HUES6 (cell line): ENCODE measurements around the gene MAP6D1.

Experiments
- H3K27ac ChIP-seq: 2 replicates; pipeline ENCODE4 v1.7.0; 2013; ENCODE audit warnings: low read depth, mild to moderate bottlenecking, low read length, inconsistent platforms
- H3K27me3 ChIP-seq: 2 replicates; pipeline ENCODE4 v1.6.1; 2013; ENCODE audit warnings: low read length; ENCODE audit not compliant: control insufficient read depth, insufficient read depth
- H3K36me3 ChIP-seq: 2 replicates; pipeline ENCODE4 v1.6.1; 2013; ENCODE audit warnings: low read length; ENCODE audit not compliant: control insufficient read depth, insufficient read depth
- H3K4me1 ChIP-seq: 2 replicates; pipeline ENCODE4 v1.6.1; 2013; ENCODE audit warnings: low read length; ENCODE audit not compliant: control insufficient read depth, insufficient read depth
- H3K4me3 ChIP-seq: 2 replicates; pipeline ENCODE4 v1.5.1; 2013; ENCODE audit warnings: low read depth, low read length
- H3K9ac ChIP-seq: one replicate; pipeline ENCODE4 v1.6.1; 2013; ENCODE audit warnings: mild to moderate bottlenecking, low read length
- H3K9me3 ChIP-seq: 2 replicates; pipeline ENCODE4 v1.6.1; 2013; ENCODE audit warnings: low read depth, low read length; ENCODE audit not compliant: control insufficient read depth, insufficient read depth

The MAP6D1 gene

DNA sequence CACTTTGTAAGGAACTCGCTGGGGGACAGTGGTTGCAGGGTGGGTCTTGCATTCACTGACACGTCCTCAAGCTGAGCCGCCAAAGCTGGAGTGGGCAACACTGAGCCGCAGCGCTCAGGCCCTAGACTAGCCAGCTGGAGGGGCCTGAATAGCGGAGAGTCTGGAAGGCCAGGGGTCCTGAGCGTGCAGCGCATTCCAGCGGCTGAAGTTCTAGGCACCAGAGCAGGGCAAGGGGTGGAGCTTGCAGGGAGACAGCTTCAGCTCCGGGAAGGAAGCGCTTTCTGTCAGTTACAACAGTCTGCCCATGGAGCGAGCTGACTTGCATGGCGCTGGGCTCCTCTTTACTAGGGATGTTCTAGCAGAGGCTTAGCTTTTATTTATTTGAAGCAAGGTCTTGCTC lies 2.7 kb downstream of the MAP6D1 start:
- H3K36me3 ChIP-seq: no peaks in the 10 kb centered on the region
- no peak overlapping the region for H3K4me3 ChIP-seq
- H3K9ac ChIP-seq: no peak overlapping the region
- 0 out of 2 replicates have a peak, but pooled peaks cover 6% of the 10 kb centered on the region for H3K4me1 ChIP-seq
- no peak overlapping the region for H3K27ac ChIP-seq
- no peaks in the 10 kb centered on the region for H3K9me3 ChIP-seq
- H3K27me3 ChIP-seq: peaks cover 12% of the 10 kb centered on the region

DNA sequence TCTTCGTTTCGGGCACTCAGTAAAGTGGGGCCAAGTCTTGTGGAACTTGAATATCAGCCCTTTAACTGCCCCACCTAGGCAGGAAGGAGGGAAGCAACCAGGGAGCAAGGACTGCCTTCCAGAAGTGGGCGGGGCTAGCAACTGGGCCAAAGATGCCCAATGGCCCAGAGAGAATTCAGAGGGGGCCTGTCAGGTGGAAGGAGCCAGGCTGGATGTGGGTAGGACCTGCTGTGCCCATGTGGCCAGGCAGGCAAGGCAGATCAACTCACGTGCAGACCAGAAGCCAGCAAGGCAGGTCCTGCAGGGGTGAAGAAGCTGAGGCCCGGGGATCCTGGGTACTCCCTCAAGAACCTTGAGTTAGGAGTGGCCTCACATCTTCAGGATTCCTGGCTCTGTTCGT lies 5.5 kb downstream of the MAP6D1 start:
- no peaks in the 10 kb centered on the region for H3K9me3 ChIP-seq
- no peak overlapping the region for H3K9ac ChIP-seq
- H3K4me3 ChIP-seq: no peak overlapping the region
- H3K36me3 ChIP-seq: peaks cover 14% of the 10 kb centered on the region; the same call in 1 of the 2 replicates
- no peak overlapping the region for H3K27ac ChIP-seq
- H3K4me1 ChIP-seq: 0 out of 2 replicates have a peak, but pooled peaks cover 6% of the 10 kb centered on the region
- H3K27me3 ChIP-seq: peaks cover 12% of the 10 kb centered on the region

DNA sequence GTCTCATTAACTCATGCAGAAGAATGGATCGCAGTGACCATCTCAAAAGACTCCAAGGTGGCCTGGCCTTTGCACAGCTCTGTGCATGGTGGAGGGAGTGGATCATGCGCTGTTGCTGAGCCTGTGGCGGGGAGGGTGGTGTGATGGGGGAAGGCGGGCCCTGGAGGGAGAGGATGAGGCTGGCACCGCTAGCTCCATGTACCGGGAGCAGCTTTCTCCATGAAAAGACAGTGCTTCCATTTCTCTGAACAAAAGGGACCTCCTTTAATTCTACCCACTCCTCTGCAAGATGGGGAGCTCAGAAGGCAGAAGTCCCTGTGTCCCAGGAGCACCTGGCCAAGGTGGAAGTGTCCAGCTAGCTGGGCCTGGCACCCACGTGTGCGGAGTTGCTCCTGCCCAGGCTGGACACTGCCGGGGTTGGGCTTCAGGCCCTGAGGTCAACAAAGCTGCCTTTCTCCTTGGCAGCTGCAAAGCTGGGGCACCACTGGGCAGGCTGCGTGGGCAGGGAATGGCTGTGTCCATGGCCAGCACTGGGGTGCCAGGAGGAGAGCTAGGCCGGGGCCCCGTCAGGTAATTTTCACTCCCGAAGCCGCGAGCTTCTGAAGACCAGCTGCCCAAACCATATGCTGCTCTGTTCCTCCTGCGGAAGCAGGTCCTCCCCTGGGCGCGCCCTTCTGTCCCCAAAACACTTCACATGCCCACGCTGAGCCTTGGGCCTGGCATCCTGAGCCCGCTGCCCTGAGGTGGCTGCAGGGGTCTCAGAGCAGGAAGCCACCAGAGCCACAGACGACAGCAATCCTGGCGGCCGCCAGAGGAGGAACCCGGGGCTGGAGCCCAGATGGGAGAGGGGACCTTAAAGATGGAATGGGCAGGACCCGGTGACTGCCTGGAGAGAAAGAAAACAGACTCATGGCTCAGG lies 6.4 kb downstream of the MAP6D1 start:
- peaks cover 14% of the 10 kb centered on the region; the same call in 1 of the 2 replicates for H3K36me3 ChIP-seq

DNA sequence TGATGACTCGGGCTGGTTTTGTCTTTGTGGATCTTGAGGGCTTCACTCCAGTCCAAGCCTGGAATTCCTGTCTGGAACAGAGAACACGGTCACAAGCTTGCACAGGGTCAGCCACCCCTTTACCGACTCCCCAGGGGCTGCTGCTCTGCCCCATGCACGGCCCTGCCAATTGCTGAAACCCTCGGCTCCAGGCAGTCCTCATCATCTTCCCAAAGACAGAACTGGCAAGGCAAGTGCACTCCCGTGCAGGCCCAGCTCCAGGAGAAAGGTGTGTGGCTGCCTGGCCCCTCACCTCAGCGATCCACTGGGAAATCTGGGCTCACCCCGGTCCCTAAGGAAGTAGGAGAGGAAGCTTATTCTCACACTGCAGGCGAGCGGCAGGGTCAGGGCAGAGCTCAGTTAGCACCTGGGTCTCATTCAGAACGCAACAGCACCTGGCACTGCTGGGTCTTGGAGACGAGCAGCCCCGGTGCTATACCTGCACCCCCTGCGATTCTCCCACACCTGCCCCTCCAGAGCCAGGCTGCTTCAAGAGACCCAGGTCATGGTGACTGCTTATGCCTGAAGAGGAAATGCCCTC lies 7.2 kb downstream of the MAP6D1 start:
- Histone ChIP-seq H3K9ac (no peak overlapping the region), H3K9me3 (no peaks in the 10 kb centered on the region), H3K27ac (no peak overlapping the region), H3K27me3 (no peaks in the 10 kb centered on the region), H3K36me3 (peaks cover 15% of the 10 kb centered on the region), H3K4me3 (no peak overlapping the region), H3K4me1 (0 out of 2 replicates have a peak, but pooled peaks cover 6% of the 10 kb centered on the region)

More for the DNA sequence above, 6.4 kb downstream of the MAP6D1 start:
- Histone ChIP-seq H3K27ac (no peak overlapping the region), H3K4me1 (0 out of 2 replicates have a peak, but pooled peaks cover 6% of the 10 kb centered on the region), H3K27me3 (peaks cover 5% of the 10 kb centered on the region; the same call in 1 of the 2 replicates), H3K4me3 (no peak overlapping the region), H3K9ac (no peak overlapping the region), H3K9me3 (no peaks in the 10 kb centered on the region)

DNA sequence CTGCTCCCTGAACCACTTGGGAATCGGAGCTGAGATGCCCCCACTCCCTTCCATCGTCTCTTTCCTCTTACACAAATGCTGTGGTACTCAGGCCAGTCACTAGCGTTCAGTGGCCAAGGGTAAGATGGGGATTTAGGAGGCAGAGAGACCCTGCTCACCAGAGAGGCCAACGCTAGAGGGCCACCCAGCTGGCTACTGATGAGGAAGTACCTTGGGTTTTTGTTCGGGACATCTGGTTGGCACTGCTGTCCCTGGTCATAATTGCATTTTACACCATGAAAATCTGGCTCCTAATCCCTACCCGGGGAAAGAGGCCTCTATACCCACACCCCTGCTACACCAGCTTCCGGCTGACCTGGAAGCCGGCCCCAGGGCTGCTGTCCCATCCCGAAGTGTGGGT lies 7.7 kb downstream of the MAP6D1 start:
- no peak overlapping the region for H3K9ac ChIP-seq
- H3K4me3 ChIP-seq: no peak overlapping the region
- 0 out of 2 replicates have a peak, but pooled peaks cover 3% of the 10 kb centered on the region for H3K4me1 ChIP-seq
- H3K9me3 ChIP-seq: no peaks in the 10 kb centered on the region
- H3K27me3 ChIP-seq: no peaks in the 10 kb centered on the region
- H3K36me3 ChIP-seq: peaks cover 18% of the 10 kb centered on the region
- no peak overlapping the region for H3K27ac ChIP-seq

DNA sequence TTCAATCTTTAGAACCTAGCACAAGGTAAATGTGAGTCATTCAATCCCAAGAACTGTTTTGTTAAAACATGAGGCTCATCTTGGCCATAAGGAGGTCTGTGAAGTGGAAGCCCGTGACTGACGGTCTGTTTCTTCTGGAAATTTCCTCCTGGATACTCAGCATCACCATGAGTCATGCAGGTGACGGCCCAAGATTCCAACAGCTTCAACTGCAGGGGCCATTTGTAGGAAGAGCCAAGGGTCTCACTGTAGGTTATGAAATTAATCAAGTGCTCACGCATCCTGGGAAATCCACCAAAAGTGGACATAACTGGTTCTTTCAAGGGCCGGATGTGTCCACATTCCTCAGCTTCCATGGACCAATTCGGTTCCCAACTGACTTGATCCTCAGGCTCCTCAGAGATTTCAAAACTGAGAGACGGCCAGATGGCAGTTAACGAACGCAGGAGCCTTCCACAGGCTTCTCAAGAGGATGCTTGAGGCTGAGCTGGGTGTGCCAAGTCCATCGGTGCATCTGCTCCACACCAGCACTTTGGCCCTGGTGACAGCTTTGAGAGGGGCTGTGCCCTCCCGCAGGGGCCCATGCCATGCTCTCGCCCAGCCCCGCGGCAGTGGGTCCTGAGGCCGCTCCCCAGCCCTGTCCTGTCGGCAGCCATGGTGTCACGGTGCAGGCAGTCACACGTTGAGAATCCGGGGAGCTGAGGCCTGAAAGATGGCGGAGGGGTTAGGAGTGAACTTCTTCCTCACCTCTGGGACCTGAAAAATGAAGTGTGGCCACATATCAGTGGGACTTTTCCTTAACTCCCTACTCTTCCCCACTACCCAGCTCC lies 8.5 kb downstream of the MAP6D1 start:
- H3K9ac ChIP-seq: no peak overlapping the region
- H3K4me3 ChIP-seq: no peak overlapping the region

DNA sequence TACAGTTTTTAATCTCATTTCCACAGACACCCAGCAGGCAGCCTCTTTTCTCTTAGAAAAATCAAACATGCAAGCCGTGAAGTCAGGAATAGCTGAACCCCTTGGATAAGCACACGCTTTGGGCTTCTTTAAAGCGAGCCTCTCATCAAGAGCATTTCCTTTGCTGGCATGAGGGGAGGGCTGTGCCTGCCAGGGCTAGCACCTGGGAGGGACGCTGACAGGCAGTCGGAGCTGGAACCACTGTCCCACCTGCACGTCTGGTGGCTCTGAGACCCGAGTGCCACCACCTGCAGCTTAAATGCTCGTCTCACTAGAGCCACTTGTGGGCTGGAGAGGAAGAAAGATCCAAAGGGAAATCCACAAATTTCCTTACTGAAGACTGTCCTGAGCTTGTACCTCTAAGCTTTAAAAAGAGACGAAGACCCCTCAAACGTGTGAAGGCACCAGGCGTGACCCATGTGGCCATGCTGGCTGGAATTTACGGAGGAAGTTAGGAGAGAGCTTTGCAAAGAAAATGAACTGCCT lies 9.4 kb downstream of the MAP6D1 start:
- Histone ChIP-seq H3K27me3 (no peaks in the 10 kb centered on the region), H3K4me1 (no peaks in the 10 kb centered on the region), H3K36me3 (peaks cover 31% of the 10 kb centered on the region), H3K9ac (no peak overlapping the region), H3K27ac (no peak overlapping the region), H3K9me3 (no peaks in the 10 kb centered on the region), H3K4me3 (no peak overlapping the region)

More for the DNA sequence above, 8.5 kb downstream of the MAP6D1 start:
- Histone ChIP-seq H3K36me3 (peaks cover 23% of the 10 kb centered on the region), H3K4me1 (no peaks in the 10 kb centered on the region), H3K27ac (no peak overlapping the region), H3K27me3 (no peaks in the 10 kb centered on the region), H3K9me3 (no peaks in the 10 kb centered on the region)

DNA sequence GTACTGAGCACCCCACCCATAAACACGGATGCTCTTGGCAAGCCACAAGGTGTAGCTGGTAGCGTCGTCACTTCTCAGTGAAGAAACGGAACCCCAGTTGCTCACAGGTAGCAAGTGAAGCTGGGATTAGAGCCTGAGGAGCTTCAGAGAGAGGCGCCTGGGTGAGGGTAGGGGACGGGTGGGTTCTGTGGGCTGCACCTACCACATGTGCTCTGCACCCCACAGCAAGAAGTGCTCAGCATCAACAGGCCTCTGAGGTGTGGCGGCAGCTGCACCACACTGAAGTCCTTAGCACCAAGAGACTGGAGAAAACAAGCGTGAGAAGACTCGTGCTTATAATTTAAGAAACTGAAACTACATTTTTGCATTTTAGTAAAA lies 9.8 kb downstream of the MAP6D1 start:
- Histone ChIP-seq H3K4me3 (no peak overlapping the region), H3K27ac (no peak overlapping the region), H3K9me3 (no peaks in the 10 kb centered on the region), H3K27me3 (no peaks in the 10 kb centered on the region), H3K36me3 (peaks cover 36% of the 10 kb centered on the region), H3K4me1 (no peaks in the 10 kb centered on the region), H3K9ac (no peak overlapping the region)

DNA sequence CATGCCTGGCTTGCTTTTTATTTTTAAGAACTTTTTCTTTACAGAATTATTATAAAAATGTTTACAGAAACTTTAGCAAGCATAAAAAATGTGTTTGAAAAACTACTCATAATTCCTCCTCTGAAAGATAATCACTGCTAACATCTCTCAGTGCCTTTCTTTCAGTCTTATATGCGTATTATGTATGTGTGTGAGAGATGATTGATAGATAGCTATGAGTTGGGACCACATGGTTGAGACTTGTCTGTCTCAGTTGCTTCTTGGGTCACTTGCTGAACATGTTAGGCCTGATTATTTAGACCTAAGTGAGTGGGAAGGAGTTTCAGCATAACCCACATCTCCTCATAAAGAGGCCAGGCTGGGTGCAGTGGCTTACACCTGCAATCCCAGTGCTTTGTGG lies 11.1 kb downstream of the MAP6D1 start:
- Histone ChIP-seq H3K9ac (no peak overlapping the region), H3K27ac (no peak overlapping the region), H3K4me3 (no peak overlapping the region), H3K4me1 (no peaks in the 10 kb centered on the region), H3K27me3 (no peaks in the 10 kb centered on the region), H3K36me3 (peaks cover 49% of the 10 kb centered on the region), H3K9me3 (no peaks in the 10 kb centered on the region)

DNA sequence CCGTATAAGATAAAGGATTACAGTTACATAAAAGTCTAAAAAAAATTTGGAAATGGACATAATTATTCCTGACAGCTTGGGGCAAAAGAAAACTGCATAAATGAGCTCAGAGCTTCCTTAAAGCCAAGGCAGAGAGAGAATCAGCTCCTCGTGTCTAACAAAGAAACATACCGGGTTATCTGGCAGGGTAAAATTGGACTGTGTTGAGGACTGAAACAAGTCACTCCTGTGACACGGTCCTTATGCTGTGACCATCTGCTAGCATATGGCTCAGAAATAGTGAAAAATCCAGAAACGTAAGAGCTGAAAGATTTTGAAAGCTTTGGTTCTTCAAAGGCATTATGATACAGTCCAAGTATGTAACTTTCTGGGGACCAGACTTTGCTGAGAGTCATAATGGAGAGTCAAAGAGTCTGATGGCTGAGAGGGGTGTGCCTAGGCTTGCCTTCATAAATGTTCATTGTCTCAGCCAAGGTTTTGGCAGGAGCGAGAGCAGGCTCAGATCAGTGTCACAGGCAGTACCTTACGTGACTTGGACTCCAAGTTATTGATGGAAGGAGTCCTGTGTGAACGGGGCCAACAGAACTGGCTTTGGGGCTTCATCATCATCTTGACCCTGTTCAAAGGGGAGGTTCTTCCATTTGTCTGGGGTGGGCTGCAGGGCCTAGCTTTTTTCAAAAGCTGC lies 12.5 kb downstream of the MAP6D1 start:
- H3K27ac ChIP-seq: no peak overlapping the region
- H3K4me1 ChIP-seq: no peaks in the 10 kb centered on the region
- no peaks in the 10 kb centered on the region for H3K9me3 ChIP-seq
- H3K36me3 ChIP-seq: peaks cover 61% of the 10 kb centered on the region
- H3K4me3 ChIP-seq: no peak overlapping the region
- no peak overlapping the region for H3K9ac ChIP-seq
- no peaks in the 10 kb centered on the region for H3K27me3 ChIP-seq
